ENCODE data around the gene HJURP. TPM values are rescaled to one million over a fixed set of nuclear protein-coding genes. Genes with fewer than 3 reads are reported as not detected.

HJURP gene
- total RNA-seq, 1 donor from 2014 or later, result 40.4 TPM

GRCh38 chr2:233832869-233833311 is 21.4 kb downstream of the HJURP start:
- no peak overlapping the region for H3K27ac Mint-ChIP-seq
- H3K36me3 Mint-ChIP-seq (ENCODE audit: low read depth), result peaks cover 29% of the 10 kb centered on the region
- H3K27me3 Mint-ChIP-seq (ENCODE audit: insufficient read depth), result no peaks in the 10 kb centered on the region
- intact Hi-C loops (cut with micrococcal nuclease), result no loop called here
- H3K4me1 Mint-ChIP-seq (ENCODE audit: low read depth), result peaks cover 9% of the 10 kb centered on the region
- no peaks in the 10 kb centered on the region for H3K9me3 Mint-ChIP-seq
- DNase-seq (ENCODE audit: low spot score), result no peak
- H3K4me3 Mint-ChIP-seq, result no peak overlapping the region

- H3K4me3 Mint-ChIP-seq, result no peak overlapping the region
Measured at GRCh38 chr2:233832414-233832813, 21.9 kb downstream of the HJURP start.

GRCh38 chr2:233831861-233832260 is 22.5 kb downstream of the HJURP start:
- H3K27me3 Mint-ChIP-seq (ENCODE audit: insufficient read depth), result no peaks in the 10 kb centered on the region
- H3K4me3 Mint-ChIP-seq, result no peak overlapping the region
- no peak overlapping the region for H3K27ac Mint-ChIP-seq
- H3K9me3 Mint-ChIP-seq, result no peaks in the 10 kb centered on the region
- peaks cover 21% of the 10 kb centered on the region for H3K36me3 Mint-ChIP-seq (ENCODE audit: low read depth)
- intact Hi-C loops (cut with micrococcal nuclease), result no loop called here
- DNase-seq (ENCODE audit: low spot score), result no peak
- no peaks in the 10 kb centered on the region for H3K4me1 Mint-ChIP-seq (ENCODE audit: low read depth)

More at GRCh38 chr2:233832414-233832813, 21.9 kb downstream of the HJURP start:
- Mint-ChIP-seq H3K4me1 (ENCODE audit: low read depth) (peaks cover 4% of the 10 kb centered on the region), H3K36me3 (ENCODE audit: low read depth) (peaks cover 25% of the 10 kb centered on the region), H3K9me3 (no peaks in the 10 kb centered on the region), H3K27ac (no peak overlapping the region), H3K27me3 (ENCODE audit: insufficient read depth) (no peaks in the 10 kb centered on the region)
- intact Hi-C loops (cut with micrococcal nuclease), result no loop called here
- DNase-seq (ENCODE audit: low spot score), result no peak

GRCh38 chr2:233831011-233831721 is 23.2 kb downstream of the HJURP start:
- no peak overlapping the region for H3K4me3 Mint-ChIP-seq
- no peak for DNase-seq (ENCODE audit: low spot score)
- no peak overlapping the region for H3K27ac Mint-ChIP-seq
- H3K9me3 Mint-ChIP-seq, result no peaks in the 10 kb centered on the region
- no peaks in the 10 kb centered on the region for H3K27me3 Mint-ChIP-seq (ENCODE audit: insufficient read depth)
- H3K4me1 Mint-ChIP-seq (ENCODE audit: low read depth), result no peaks in the 10 kb centered on the region
- intact Hi-C loops (cut with micrococcal nuclease), result no loop called here
- peaks cover 16% of the 10 kb centered on the region for H3K36me3 Mint-ChIP-seq (ENCODE audit: low read depth)

GRCh38 chr2:233830111-233830802 is 24.1 kb downstream of the HJURP start:
- H3K9me3 Mint-ChIP-seq, result no peaks in the 10 kb centered on the region
- H3K4me1 Mint-ChIP-seq (ENCODE audit: low read depth), result no peaks in the 10 kb centered on the region
- intact Hi-C loops (cut with micrococcal nuclease), result no loop called here
- H3K4me3 Mint-ChIP-seq, result no peak overlapping the region
- H3K36me3 Mint-ChIP-seq (ENCODE audit: low read depth), result peaks cover 13% of the 10 kb centered on the region
- H3K27ac Mint-ChIP-seq, result no peak overlapping the region
- DNase-seq (ENCODE audit: low spot score), result no peak
- no peaks in the 10 kb centered on the region for H3K27me3 Mint-ChIP-seq (ENCODE audit: insufficient read depth)

- Mint-ChIP-seq H3K4me1 (ENCODE audit: low read depth) (no peaks in the 10 kb centered on the region), H3K36me3 (ENCODE audit: low read depth) (peaks cover 5% of the 10 kb centered on the region), H3K27me3 (ENCODE audit: insufficient read depth) (peaks cover 3% of the 10 kb centered on the region), H3K27ac (no peak overlapping the region), H3K9me3 (no peaks in the 10 kb centered on the region), H3K4me3 (no peak overlapping the region)
- no peak for DNase-seq (ENCODE audit: low spot score)
- intact Hi-C loops (cut with micrococcal nuclease), result no loop called here
Measured at GRCh38 chr2:233829193-233830110, 24.9 kb downstream of the HJURP start.

- H3K4me1 Mint-ChIP-seq (ENCODE audit: low read depth), result no peaks in the 10 kb centered on the region
- no peak overlapping the region for H3K27ac Mint-ChIP-seq
- peaks cover 2% of the 10 kb centered on the region for H3K36me3 Mint-ChIP-seq (ENCODE audit: low read depth)
- DNase-seq (ENCODE audit: low spot score), result no peak
- H3K4me3 Mint-ChIP-seq, result no peak overlapping the region
- peaks cover 3% of the 10 kb centered on the region for H3K27me3 Mint-ChIP-seq (ENCODE audit: insufficient read depth)
- intact Hi-C loops (cut with micrococcal nuclease), result no loop called here
- no peaks in the 10 kb centered on the region for H3K9me3 Mint-ChIP-seq
Measured at GRCh38 chr2:233828546-233829192, 25.7 kb downstream of the HJURP start.

GRCh38 chr2:233824373-233824772 is 30.0 kb downstream of the HJURP start:
- Mint-ChIP-seq H3K4me3 (no peak overlapping the region), H3K9me3 (no peaks in the 10 kb centered on the region), H3K36me3 (ENCODE audit: low read depth) (no peaks in the 10 kb centered on the region), H3K27me3 (ENCODE audit: insufficient read depth) (peaks cover 3% of the 10 kb centered on the region), H3K27ac (no peak overlapping the region), H3K4me1 (ENCODE audit: low read depth) (no peaks in the 10 kb centered on the region)
- intact Hi-C loops (cut with micrococcal nuclease), result no loop called here
- DNase-seq (ENCODE audit: low spot score), result no peak

GRCh38 chr2:233823731-233824121 is 30.6 kb downstream of the HJURP start:
- no peaks in the 10 kb centered on the region for H3K36me3 Mint-ChIP-seq (ENCODE audit: low read depth)
- H3K4me3 Mint-ChIP-seq, result no peak overlapping the region
- H3K27ac Mint-ChIP-seq, result no peak overlapping the region
- intact Hi-C loops (cut with micrococcal nuclease), result no loop called here
- H3K4me1 Mint-ChIP-seq (ENCODE audit: low read depth), result no peaks in the 10 kb centered on the region
- no peaks in the 10 kb centered on the region for H3K9me3 Mint-ChIP-seq
- no peak for DNase-seq (ENCODE audit: low spot score)
- H3K27me3 Mint-ChIP-seq (ENCODE audit: insufficient read depth), result peaks cover 3% of the 10 kb centered on the region

- no peak for DNase-seq (ENCODE audit: low spot score)
- Mint-ChIP-seq H3K4me3 (no peak overlapping the region), H3K4me1 (ENCODE audit: low read depth) (no peaks in the 10 kb centered on the region)
Measured at GRCh38 chr2:233822781-233823730, 31.3 kb downstream of the HJURP start.

GRCh38 chr2:233822101-233822771 is 32.1 kb downstream of the HJURP start:
- DNase-seq (ENCODE audit: low spot score), result no peak
- Mint-ChIP-seq H3K4me3 (no peak overlapping the region), H3K27me3 (ENCODE audit: insufficient read depth) (peaks cover 3% of the 10 kb centered on the region), H3K4me1 (ENCODE audit: low read depth) (no peaks in the 10 kb centered on the region), H3K36me3 (ENCODE audit: low read depth) (no peaks in the 10 kb centered on the region), H3K27ac (no peak overlapping the region), H3K9me3 (no peaks in the 10 kb centered on the region)
- intact Hi-C loops (cut with micrococcal nuclease), result no loop called here

More at GRCh38 chr2:233822781-233823730, 31.3 kb downstream of the HJURP start:
- Mint-ChIP-seq H3K27ac (no peak overlapping the region), H3K27me3 (ENCODE audit: insufficient read depth) (peaks cover 3% of the 10 kb centered on the region), H3K9me3 (no peaks in the 10 kb centered on the region), H3K36me3 (ENCODE audit: low read depth) (no peaks in the 10 kb centered on the region)
- intact Hi-C loops (cut with micrococcal nuclease), result no loop called here

Data from activated T-helper 1 cell treated with anti-CD3 and anti-CD28 coated beads, Interleukin-12 subunit alpha, Interleukin-12 subunit beta, Interleukin-2, Interleukin-4 antibody, amounts not matched to agents 30 ng/mL and 10 ng/mL and 1 ng/mL, durations not matched to agents 14 hours and 24 hours and 36 hours (primary cell).